ENCODE results near the gene SPSB3.

Gene SPSB3

GRCh38 chr16:1788708-1789100 lies 6.3 kb upstream of the SPSB3 start:
- Histone ChIP-seq H3K14ac (ENCODE audit: low read length) (no peak overlapping the region), H3K23ac (ENCODE audit: low read length) (no peak overlapping the region), H2AFZ (ENCODE audit: insufficient read depth, low read length, poor library complexity) (no peak overlapping the region), H4K12ac (ENCODE audit: low read depth, low read length) (no peak overlapping the region), H3K79me2 (ENCODE audit: control insufficient read depth, insufficient read depth, low read length, poor library complexity) (no peaks in the 10 kb centered on the region), H3K9ac (ENCODE audit: low read length) (no peak overlapping the region), H3K4me1 (ENCODE audit: control insufficient read depth in 1 of 2, insufficient read depth in 2 of 2, low read length in 2 of 2) (peaks cover 0 to 5% of the 10 kb centered on the region in 2 experiments), H2BK120ac (ENCODE audit: insufficient read depth, low read length, poor library complexity) (no peak overlapping the region), H3K18ac (ENCODE audit: low read length) (no peak overlapping the region), H4K91ac (ENCODE audit: low read depth, low read length) (no peak overlapping the region), H3K4me3 (ENCODE audit: low read depth, low read length) (no peak overlapping the region), H3K79me1 (ENCODE audit: low read length) (no peaks in the 10 kb centered on the region), H3K27ac (ENCODE audit: low read depth, low read length) (no peak overlapping the region), H3K4me2 (ENCODE audit: low read length) (no peak overlapping the region), H3K27me3 (ENCODE audit: insufficient read depth, low read length) (no peaks in the 10 kb centered on the region), H2BK12ac (ENCODE audit: low read length) (no peak overlapping the region), H2BK5ac (ENCODE audit: low read depth, low read length, poor library complexity) (no peak overlapping the region), H3K9me3 (ENCODE audit: insufficient read depth, low read depth, low read length) (no peaks in the 10 kb centered on the region), H3K36me3 (ENCODE audit: control insufficient read depth in 1 of 2, insufficient read depth in 2 of 2, low read length in 2 of 2) (peaks cover 63 to 67% of the 10 kb centered on the region in 2 experiments), H2AK5ac (ENCODE audit: low read length) (no peak overlapping the region), H4K8ac (ENCODE audit: low read depth, low read length) (no peak overlapping the region), H3K4ac (ENCODE audit: low read depth, low read length) (no peak overlapping the region)
- WGBS (ENCODE audit: extremely low coverage, insufficient coverage, insufficient read length) = no CpG with 5 or more reads among the region's 19 CpGs
- no peak for DNase-seq

DNA sequence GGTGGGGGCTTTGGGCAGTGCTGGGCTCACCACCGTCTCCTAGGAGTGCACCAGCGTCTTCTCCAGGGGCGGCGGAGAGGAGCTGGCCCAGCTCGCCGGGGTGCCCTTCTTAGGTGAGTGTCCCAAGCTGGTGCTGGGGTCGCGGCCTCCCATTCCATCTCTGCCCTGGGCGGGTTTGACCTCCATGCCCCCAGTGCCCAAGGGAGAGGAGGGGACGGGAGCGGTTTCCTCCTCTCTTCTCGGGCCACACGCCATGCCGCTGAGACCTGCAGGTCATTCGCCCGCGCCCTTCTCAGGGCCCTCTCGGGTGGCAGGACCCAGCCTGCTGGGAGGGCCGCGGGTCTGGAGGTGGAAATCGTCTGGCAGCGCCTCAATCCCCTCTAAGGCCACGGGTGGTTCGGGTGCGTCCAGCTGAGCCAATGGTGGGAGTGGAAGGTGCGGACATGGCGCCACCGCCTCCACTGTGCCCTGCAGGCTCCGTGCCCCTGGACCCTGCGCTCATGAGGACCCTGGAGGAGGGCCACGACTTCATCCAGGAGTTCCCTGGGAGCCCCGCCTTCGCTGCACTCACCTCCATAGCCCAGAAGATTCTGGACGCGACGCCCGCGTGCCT lies 5.8 kb upstream of the SPSB3 start:
- Histone ChIP-seq H4K91ac (ENCODE audit: low read depth, low read length) (no peak overlapping the region), H4K12ac (ENCODE audit: low read depth, low read length) (no peak overlapping the region), H2BK12ac (ENCODE audit: low read length) (no peak overlapping the region), H3K4me1 (ENCODE audit: control insufficient read depth in 1 of 2, insufficient read depth in 2 of 2, low read length in 2 of 2) (peaks cover 0 to 5% of the 10 kb centered on the region in 2 experiments), H3K9me3 (ENCODE audit: insufficient read depth, low read depth, low read length) (no peaks in the 10 kb centered on the region), H3K27ac (ENCODE audit: low read depth, low read length) (no peak overlapping the region), H4K8ac (ENCODE audit: low read depth, low read length) (no peak overlapping the region), H3K4me3 (ENCODE audit: low read depth, low read length) (no peak overlapping the region), H2AFZ (ENCODE audit: insufficient read depth, low read length, poor library complexity) (no peak overlapping the region), H3K14ac (ENCODE audit: low read length) (no peak overlapping the region), H2BK120ac (ENCODE audit: insufficient read depth, low read length, poor library complexity) (no peak overlapping the region), H3K18ac (ENCODE audit: low read length) (no peak overlapping the region), H3K79me2 (ENCODE audit: control insufficient read depth, insufficient read depth, low read length, poor library complexity) (peaks cover 2% of the 10 kb centered on the region), H3K27me3 (ENCODE audit: insufficient read depth, low read length) (no peaks in the 10 kb centered on the region), H3K36me3 (ENCODE audit: control insufficient read depth in 1 of 2, insufficient read depth in 2 of 2, low read length in 2 of 2) (peaks cover 63 to 67% of the 10 kb centered on the region in 2 experiments), H3K79me1 (ENCODE audit: low read length) (no peaks in the 10 kb centered on the region), H3K9ac (ENCODE audit: low read length) (no peak overlapping the region), H2AK5ac (ENCODE audit: low read length) (no peak overlapping the region), H2BK5ac (ENCODE audit: low read depth, low read length, poor library complexity) (no peak overlapping the region), H3K4me2 (ENCODE audit: low read length) (no peak overlapping the region), H3K4ac (ENCODE audit: low read depth, low read length) (no peak overlapping the region), H3K23ac (ENCODE audit: low read length) (no peak overlapping the region)
- no CpG with 5 or more reads among the region's 38 CpGs for WGBS (ENCODE audit: extremely low coverage, insufficient coverage, insufficient read length)
- no peak for DNase-seq

DNA sequence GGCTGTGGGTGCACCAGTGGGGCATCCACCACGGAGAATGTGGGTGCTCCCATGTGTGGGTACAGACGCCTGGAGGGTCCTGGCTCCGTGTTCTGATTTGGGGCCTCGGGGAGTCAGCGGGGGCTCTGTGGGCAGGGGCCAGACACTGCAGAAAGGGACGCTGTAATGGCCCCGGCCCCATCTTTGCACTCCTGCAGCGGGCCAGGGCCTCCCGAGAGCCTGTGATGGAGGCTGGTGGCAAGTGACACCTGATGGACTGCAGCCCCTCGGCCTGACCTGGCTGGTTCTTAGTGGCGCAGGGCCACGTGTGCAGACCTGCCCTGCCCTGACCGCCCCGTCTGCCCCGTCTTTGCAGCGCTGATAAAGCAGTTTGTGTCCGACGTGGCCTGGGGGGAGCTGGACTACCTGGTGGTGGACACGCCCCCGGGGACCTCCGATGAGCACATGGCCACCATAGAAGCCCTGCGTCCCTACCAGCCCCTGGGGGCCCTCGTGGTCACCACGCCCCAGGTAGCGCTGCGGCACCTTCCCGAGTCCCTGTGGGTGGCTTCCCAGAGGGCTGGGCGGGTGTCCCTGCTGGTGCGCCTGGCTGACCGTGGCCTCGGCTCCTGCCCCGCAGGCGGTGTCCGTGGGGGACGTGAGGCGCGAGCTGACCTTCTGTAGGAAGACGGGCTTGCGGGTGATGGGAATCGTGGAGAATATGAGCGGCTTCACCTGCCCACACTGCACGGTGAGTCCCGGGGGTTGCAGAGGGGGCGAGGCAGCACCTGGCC lies 5.1 kb upstream of the SPSB3 start:
- no peak overlapping the region for H3K27ac ChIP-seq (ENCODE audit: low read depth, low read length)
- no peaks in the 10 kb centered on the region for H3K9me3 ChIP-seq (ENCODE audit: insufficient read depth, low read depth, low read length)
- no peak overlapping the region for H3K14ac ChIP-seq (ENCODE audit: low read length)
- peaks cover 0 to 5% of the 10 kb centered on the region in 2 experiments for H3K4me1 ChIP-seq (ENCODE audit: control insufficient read depth in 1 of 2, insufficient read depth in 2 of 2, low read length in 2 of 2)
- H2BK12ac ChIP-seq (ENCODE audit: low read length) = no peak overlapping the region
- no peak overlapping the region for H2BK120ac ChIP-seq (ENCODE audit: insufficient read depth, low read length, poor library complexity)
- peaks cover 63 to 65% of the 10 kb centered on the region in 2 experiments for H3K36me3 ChIP-seq (ENCODE audit: control insufficient read depth in 1 of 2, insufficient read depth in 2 of 2, low read length in 2 of 2)
- DNase-seq = no peak
- no CpG with 5 or more reads among the region's 44 CpGs for WGBS (ENCODE audit: extremely low coverage, insufficient coverage, insufficient read length)
- H3K79me1 ChIP-seq (ENCODE audit: low read length) = no peaks in the 10 kb centered on the region
- no peak overlapping the region for H3K18ac ChIP-seq (ENCODE audit: low read length)
- no peak overlapping the region for H3K9ac ChIP-seq (ENCODE audit: low read length)
- H4K91ac ChIP-seq (ENCODE audit: low read depth, low read length) = no peak overlapping the region
- no peak overlapping the region for H3K4ac ChIP-seq (ENCODE audit: low read depth, low read length)
- H4K8ac ChIP-seq (ENCODE audit: low read depth, low read length) = no peak overlapping the region
- H2BK5ac ChIP-seq (ENCODE audit: low read depth, low read length, poor library complexity) = no peak overlapping the region
- H3K79me2 ChIP-seq (ENCODE audit: control insufficient read depth, insufficient read depth, low read length, poor library complexity) = peaks cover 2% of the 10 kb centered on the region
- no peak overlapping the region for H4K12ac ChIP-seq (ENCODE audit: low read depth, low read length)
- H2AK5ac ChIP-seq (ENCODE audit: low read length) = no peak overlapping the region
- H3K4me2 ChIP-seq (ENCODE audit: low read length) = no peak overlapping the region
- no peaks in the 10 kb centered on the region for H3K27me3 ChIP-seq (ENCODE audit: insufficient read depth, low read length)
- no peak overlapping the region for H3K4me3 ChIP-seq (ENCODE audit: low read depth, low read length)
- no peak overlapping the region for H2AFZ ChIP-seq (ENCODE audit: insufficient read depth, low read length, poor library complexity)
- H3K23ac ChIP-seq (ENCODE audit: low read length) = no peak overlapping the region

DNA sequence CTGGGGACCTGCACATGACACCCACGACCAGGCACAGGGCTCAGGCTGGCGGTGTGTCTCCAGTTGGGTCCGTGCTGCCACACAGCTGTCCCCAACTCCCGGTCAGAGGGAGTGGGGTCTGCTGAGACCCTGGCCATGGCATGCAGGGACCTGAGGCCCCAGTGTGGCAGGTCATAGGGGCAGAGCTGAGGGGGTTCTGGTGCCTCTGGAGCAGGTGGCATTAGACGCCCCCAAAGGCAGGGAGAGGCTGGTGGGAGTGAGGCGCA lies 4.6 kb upstream of the SPSB3 start:
- WGBS (ENCODE audit: extremely low coverage, insufficient coverage, insufficient read length) = no CpG with 5 or more reads among the region's 6 CpGs
- Histone ChIP-seq H3K23ac (ENCODE audit: low read length) (no peak overlapping the region), H2BK120ac (ENCODE audit: insufficient read depth, low read length, poor library complexity) (no peak overlapping the region), H2AK5ac (ENCODE audit: low read length) (no peak overlapping the region), H3K14ac (ENCODE audit: low read length) (no peak overlapping the region), H3K18ac (ENCODE audit: low read length) (no peak overlapping the region), H2BK12ac (ENCODE audit: low read length) (no peak overlapping the region), H3K79me2 (ENCODE audit: control insufficient read depth, insufficient read depth, low read length, poor library complexity) (peaks cover 2% of the 10 kb centered on the region), H3K9me3 (ENCODE audit: insufficient read depth, low read depth, low read length) (no peaks in the 10 kb centered on the region), H3K27ac (ENCODE audit: low read depth, low read length) (no peak overlapping the region), H3K79me1 (ENCODE audit: low read length) (no peaks in the 10 kb centered on the region), H2AFZ (ENCODE audit: insufficient read depth, low read length, poor library complexity) (no peak overlapping the region), H4K91ac (ENCODE audit: low read depth, low read length) (no peak overlapping the region), H3K4me3 (ENCODE audit: low read depth, low read length) (no peak overlapping the region), H4K12ac (ENCODE audit: low read depth, low read length) (no peak overlapping the region), H3K27me3 (ENCODE audit: insufficient read depth, low read length) (no peaks in the 10 kb centered on the region), H3K4ac (ENCODE audit: low read depth, low read length) (no peak overlapping the region), H3K9ac (ENCODE audit: low read length) (no peak overlapping the region), H4K8ac (ENCODE audit: low read depth, low read length) (no peak overlapping the region), H3K4me2 (ENCODE audit: low read length) (no peak overlapping the region), H2BK5ac (ENCODE audit: low read depth, low read length, poor library complexity) (no peak overlapping the region), H3K4me1 (ENCODE audit: control insufficient read depth in 1 of 2, insufficient read depth in 2 of 2, low read length in 2 of 2) (peaks cover 0 to 5% of the 10 kb centered on the region in 2 experiments), H3K36me3 (ENCODE audit: control insufficient read depth in 1 of 2, insufficient read depth in 2 of 2, low read length in 2 of 2) (peaks cover 60 to 62% of the 10 kb centered on the region in 2 experiments)
- no peak for DNase-seq

Data from trophoblast cell (in vitro differentiated cells and primary cell).